ENCODE data around the gene MYO6. TPM values are rescaled to one million over a fixed set of nuclear protein-coding genes. Genes with fewer than 3 reads are reported as not detected.
"Not testable (repeated sequence)": the region's sequence is repeated elsewhere in the genome, so short reads cannot be mapped to it uniquely, and the experiment has no call there.

The MYO6 gene
- total and polyA plus RNA-seq, 2 of the 8 experiments (the other 6 are each of a cell fraction or from before 2014, with no cell fraction given): 8.3 to 21.9 TPM

DNA sequence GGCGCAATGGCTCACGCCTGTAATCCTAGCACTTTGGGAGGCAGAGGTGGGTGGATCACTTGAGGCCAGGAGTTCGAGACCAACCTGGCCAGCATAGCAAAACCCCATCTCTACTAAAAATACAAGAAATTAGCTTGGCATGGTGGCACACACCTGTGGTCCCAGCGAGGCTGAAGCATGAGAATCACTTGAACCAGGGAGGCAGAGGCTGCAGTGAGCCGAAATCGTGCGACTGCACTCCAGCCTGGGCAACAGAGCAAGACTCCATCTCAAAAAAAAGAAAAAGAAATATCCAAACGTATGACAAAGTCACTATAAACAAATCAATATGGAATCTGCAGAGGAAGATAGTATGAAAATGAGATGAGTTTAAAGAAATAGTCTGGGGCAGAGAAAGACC is 18.0 kb upstream of the MYO6 start:
- H3K36me3 ChIP-seq (ENCODE audit: control insufficient read depth in 2 of 4, insufficient read depth in 4 of 4, low read length in 3 of 4); H3K18ac ChIP-seq (ENCODE audit: extremely low read depth, low read length); H4K8ac ChIP-seq (ENCODE audit: extremely low read depth, insufficient read depth, low read length); H2AK5ac ChIP-seq (ENCODE audit: low read depth, low read length); H2AFZ ChIP-seq (ENCODE audit: low read length); H2BK20ac ChIP-seq (ENCODE audit: low read length); H3K79me1 ChIP-seq (ENCODE audit: low read depth, low read length); H3K9ac ChIP-seq (replicated peaks in 1 of 4; ENCODE audit: extremely low read depth in 1 of 4, low read depth in 3 of 4, low read length in 3 of 4); H4K91ac ChIP-seq (replicated peaks; ENCODE audit: insufficient read length, low read length); H3K4ac ChIP-seq (replicated peaks; ENCODE audit: insufficient read length, low read depth, low read length); H4K5ac ChIP-seq (ENCODE audit: insufficient read length, low read depth, low read length); POLR2A ChIA-PET (ENCODE audit: partially characterized antibody); H3K4me3 ChIP-seq (ENCODE audit: extremely low read depth in 1 of 4, insufficient read depth in 2 of 4, low read depth in 3 of 4, low read length in 4 of 4); DNase-seq (ENCODE audit: low read depth in 1 of 2, low spot score in 2 of 2); H2BK5ac ChIP-seq (ENCODE audit: low read depth, low read length); H4K20me1 ChIP-seq (replicated peaks in 1 of 2; ENCODE audit: control insufficient read depth in 1 of 2, insufficient read depth in 2 of 2, low read length in 2 of 2); H3K9me3 ChIP-seq (ENCODE audit: insufficient read depth in 2 of 2, low read depth in 1 of 2, low read length in 1 of 2); H3K14ac ChIP-seq (ENCODE audit: insufficient read length); H3K23me2 ChIP-seq (ENCODE audit: low read depth, low read length); FAIRE-seq; H3K27me3 ChIP-seq (replicated peaks in 1 of 4; ENCODE audit: control insufficient read depth in 3 of 4, extremely low read depth in 1 of 4, insufficient read depth in 3 of 4, low read length in 3 of 4); H3K23ac ChIP-seq (ENCODE audit: insufficient read length); H3K4me2 ChIP-seq (ENCODE audit: insufficient read depth in 1 of 2, low read depth in 2 of 2, low read length in 2 of 2); H3K4me1 ChIP-seq (replicated peaks in 1 of 4; ENCODE audit: control insufficient read depth in 3 of 4, insufficient read depth in 4 of 4, low read length in 3 of 4); H2BK15ac ChIP-seq (ENCODE audit: low read length); H2BK12ac ChIP-seq (ENCODE audit: low read depth, low read length); H3K79me2 ChIP-seq (ENCODE audit: control insufficient read depth in 1 of 2, insufficient read depth in 2 of 2, low read length in 2 of 2); H3K27ac ChIP-seq (ENCODE audit: low read depth, low read length); H3K56ac ChIP-seq (replicated peaks; ENCODE audit: insufficient read length, low read depth, low read length); H2BK120ac ChIP-seq (replicated peaks; ENCODE audit: low read depth, low read length): not testable (repeated sequence)
- WGBS, 2 experiments (ENCODE audit: extremely low coverage in 1 of 2, insufficient coverage in 1 of 2, insufficient read length in 1 of 2, insufficient replicate concordance in 2 of 2, low coverage in 1 of 2, low lambda C conversion rate in 2 of 2, missing lambda C conversion rate in 1 of 2): 90% methylated on average over 8 of the region's 8 CpGs; no CpG with 5 or more reads in 1 of the 2 experiments
- CTCF ChIA-PET (ENCODE audit: partially characterized antibody): interaction anchor here (1.1 kb wide), 1 partner anchor 38 kb away, joined by 4 read pairs; no protein-coding TSS in a partner anchor

Measured in H1 (cell line).